GM19099 (cell line): ENCODE data around the gene TAOK1.

ENCODE experiments used
- POLR2A ChIP-seq: IDR thresholded peaks from 3 replicates; pipeline ENCODE4 v1.6.1; 2011; ENCODE audit warnings: low read depth; ENCODE audit not compliant: insufficient read length; ENCODE audit errors: extremely low read depth

The TAOK1 gene

DNA sequence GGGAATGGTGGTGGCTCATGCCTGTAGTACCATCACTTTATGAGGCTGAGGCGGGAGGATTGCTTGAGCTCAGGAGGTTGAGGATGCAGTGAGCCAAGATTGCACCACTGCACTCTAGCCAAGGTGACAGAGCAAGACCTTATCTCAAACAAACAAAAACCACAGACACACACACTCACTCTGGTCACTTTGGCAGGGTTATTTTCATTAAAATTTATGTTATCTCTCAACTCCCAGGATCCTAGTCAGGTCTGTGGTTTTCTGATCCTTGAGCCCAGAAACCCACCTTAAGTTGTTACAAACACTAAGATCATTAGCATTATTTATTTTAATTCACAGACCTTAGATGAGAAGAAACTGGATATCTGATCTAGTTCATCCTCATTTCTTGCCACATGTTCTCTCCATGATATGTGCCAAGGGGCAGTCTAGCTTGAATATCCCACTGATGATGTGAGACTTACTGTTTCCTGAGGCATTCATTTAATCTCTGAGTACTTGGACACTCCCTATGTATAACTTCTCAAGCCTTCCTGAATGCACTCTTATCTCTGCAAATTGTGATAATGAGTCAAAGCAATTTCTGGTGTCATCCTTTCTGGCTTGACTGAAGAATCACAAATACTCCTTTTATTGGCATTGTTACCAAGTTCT lies 167.0 kb downstream of the TAOK1 start:
- no peak for TF ChIP-seq POLR2A

DNA sequence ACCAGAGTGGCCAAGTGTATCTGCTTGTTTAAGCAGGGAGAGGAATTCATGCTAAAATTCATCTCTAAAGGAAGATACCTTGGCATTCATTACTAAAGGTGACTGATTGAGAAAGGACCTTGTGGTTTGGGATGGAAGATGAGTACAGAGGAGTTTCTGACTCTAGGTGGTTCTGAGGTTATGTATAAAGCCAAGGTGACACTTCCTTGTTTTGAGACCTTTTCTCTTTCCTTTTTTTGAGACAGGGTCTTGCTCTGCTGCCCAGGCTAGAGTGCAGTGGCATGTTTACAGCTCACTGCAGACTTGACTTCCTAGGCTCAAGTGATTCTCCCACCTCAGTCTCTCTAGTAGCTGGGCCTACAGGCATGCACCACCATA lies 167.6 kb downstream of the TAOK1 start:
- no peak for TF ChIP-seq POLR2A

DNA sequence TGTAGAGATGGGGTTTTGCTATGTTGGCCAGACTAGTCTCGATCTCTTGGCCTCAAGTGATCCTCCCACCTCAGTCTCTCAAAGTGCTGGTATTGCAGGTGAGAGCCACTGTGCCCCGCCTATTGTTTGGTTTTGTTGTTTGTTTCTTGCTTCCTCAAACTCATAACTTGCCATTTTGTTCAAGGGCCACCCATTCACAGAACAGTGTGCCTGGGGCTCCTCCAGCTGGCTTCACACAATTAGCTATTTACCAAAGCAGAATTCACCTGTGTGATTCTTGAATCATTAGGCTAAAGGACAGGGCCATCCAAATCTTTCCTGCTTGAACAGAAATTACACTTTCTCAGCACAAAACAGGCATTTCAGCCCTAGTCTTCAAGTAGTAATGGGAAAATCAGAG lies 169.5 kb downstream of the TAOK1 start:
- TF ChIP-seq POLR2A: no peak

- TF ChIP-seq POLR2A: no peak
Observed at GRCh38 chr17:29560316-29560715, 170.2 kb downstream of the TAOK1 start.

DNA sequence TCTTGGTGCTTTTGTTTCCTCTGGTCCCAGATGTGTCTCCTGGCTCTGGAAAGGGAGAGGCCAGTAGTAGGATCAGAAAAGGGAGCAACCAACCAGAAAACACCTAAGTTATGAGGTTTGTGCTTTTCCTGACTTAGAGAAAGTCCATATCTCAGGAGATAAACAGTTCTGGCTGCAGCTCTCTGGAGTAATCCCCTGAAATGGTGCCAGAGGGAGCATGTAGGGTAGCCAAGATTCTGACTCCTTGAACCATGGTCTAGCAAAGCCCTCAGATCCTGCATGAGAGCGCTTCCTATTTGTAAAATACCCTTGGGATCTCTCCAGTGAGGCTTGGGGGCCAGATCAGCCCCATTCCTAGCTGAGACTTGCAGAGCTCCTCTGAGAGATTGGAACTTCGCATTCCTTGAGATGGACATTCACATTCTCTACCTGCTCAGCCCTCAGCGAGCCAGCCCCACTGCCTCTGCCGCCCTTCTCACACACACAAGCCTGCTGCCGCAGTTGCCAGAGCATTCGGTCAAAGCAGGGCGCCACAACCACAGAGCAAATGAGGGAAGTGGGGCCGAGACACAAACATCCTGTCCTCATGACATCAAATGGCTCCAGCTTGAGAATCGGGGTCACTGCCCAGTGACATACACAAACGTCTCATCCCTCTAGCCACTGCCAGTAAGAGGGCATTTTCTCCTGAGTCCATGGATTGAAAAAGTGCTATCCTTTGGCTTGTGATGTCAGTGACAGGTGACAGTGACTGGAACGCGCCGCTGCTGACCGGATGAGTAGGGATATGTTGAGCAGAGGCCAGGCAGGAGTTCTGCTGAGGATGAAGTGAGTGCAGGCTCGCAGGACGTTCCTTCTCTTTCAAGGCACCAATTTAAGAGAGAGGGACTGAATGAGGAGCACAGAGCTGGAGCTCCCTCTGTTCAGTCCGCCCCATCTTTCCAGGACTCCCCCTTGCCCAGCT lies 171.7 kb downstream of the TAOK1 start:
- no peak for TF ChIP-seq POLR2A

- no peak for TF ChIP-seq POLR2A
Observed at GRCh38 chr17:29562615-29563014, 172.5 kb downstream of the TAOK1 start.

- no peak for TF ChIP-seq POLR2A
Observed at GRCh38 chr17:29563816-29564215, 173.7 kb downstream of the TAOK1 start.

DNA sequence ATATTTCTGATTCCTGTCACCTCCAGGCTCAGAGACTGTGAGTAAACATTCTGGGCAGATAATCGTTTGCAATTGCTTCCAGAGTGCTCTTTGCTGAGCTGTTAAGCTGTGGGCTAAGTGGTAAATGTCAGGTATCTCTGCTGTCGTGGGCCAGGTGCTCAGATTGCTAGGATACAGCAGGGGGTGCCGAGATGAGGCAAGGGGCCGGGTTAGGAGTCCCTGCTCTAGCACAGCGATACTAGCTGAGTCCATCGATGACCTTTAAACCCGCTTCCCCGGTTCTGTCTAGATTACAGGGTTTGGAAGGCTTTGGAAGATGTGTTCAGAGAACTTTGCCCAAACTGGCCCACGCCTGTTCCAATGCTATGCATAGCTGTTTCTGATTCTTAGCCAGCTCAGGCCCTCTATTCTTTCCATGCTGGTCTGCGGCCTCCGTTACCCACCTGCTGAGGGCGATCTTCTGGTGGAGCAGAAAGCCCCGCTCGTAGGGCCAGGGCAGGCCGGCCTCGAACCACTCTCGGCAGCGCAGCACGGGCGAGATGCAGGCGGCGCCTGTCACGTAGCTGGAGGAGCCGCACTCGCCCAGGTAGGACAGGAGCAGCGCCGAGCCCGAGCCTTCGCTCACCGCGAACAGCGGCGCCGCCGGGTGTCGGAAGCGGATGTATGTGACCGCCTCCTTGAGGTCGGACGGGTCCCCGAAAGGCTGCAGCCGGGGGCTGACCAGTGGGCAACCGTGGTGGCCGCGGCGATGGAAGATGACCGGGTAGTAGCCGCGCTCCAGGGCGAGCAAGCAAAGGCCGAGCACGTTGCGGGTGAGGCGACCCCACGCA lies 175.7 kb downstream of the TAOK1 start:
- TF ChIP-seq POLR2A: peak; percentile 21

GRCh38 chr17:29566473-29567303 lies 176.5 kb downstream of the TAOK1 start, which contains the start of gene ABHD15:
Gene ABHD15, minus strand, starts transcription at chr17:29567037. Its CDS starts 71 bp downstream, at chr17:29566966.
- TF ChIP-seq POLR2A: no peak

DNA sequence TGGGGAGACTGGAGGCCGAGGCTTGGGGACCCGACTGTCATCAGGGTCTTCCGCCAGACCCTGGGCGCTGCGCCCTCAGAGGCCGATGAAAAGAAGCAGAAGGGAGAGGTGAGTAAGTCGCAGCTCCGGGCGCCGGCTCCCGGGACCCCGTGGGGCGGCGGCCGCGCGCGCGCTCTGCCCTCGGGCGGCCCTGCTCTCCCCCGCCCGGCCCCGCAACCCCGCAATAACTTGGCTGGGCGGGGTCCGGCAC lies 177.1 kb downstream of the TAOK1 start:
- no peak for TF ChIP-seq POLR2A

DNA sequence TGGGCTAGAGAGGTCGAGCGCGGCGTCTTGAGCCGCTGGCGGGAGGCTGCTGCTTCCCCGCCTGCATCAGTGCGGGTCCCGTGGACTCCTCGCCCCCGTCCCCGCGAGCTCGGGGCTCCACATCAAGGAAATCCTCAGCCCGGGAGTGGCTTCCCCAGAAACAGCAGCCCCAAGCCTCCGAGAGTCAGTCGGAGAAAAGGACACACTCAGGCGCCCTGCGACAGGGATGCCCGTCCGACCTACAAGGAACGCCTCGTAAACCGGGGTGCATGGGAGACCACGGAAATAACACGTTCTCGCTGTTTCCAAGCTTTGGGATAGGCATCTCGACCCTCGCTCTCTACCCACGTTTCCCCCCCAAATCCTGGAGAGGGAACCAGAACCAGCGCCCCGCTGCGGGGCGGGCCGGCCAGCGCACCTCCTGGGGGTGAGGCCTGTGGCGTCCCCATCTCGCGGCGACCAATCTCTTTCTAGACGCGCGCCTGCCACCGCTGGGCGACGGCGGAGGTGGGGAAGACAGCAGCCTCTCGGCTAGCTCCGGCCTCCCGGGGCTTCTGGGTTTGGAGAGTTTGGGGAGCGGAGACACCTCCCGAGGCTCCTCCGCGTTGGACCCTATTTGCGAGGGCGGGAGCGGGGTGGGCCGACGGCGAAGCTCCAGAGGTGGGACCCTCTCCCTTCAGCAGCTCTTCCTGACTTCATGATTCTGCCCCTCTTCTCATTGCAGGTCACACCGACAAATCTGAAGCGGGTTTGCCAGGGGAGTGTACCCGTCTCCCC lies 177.6 kb downstream of the TAOK1 start:
- peak; percentile 20 for TF ChIP-seq POLR2A

DNA sequence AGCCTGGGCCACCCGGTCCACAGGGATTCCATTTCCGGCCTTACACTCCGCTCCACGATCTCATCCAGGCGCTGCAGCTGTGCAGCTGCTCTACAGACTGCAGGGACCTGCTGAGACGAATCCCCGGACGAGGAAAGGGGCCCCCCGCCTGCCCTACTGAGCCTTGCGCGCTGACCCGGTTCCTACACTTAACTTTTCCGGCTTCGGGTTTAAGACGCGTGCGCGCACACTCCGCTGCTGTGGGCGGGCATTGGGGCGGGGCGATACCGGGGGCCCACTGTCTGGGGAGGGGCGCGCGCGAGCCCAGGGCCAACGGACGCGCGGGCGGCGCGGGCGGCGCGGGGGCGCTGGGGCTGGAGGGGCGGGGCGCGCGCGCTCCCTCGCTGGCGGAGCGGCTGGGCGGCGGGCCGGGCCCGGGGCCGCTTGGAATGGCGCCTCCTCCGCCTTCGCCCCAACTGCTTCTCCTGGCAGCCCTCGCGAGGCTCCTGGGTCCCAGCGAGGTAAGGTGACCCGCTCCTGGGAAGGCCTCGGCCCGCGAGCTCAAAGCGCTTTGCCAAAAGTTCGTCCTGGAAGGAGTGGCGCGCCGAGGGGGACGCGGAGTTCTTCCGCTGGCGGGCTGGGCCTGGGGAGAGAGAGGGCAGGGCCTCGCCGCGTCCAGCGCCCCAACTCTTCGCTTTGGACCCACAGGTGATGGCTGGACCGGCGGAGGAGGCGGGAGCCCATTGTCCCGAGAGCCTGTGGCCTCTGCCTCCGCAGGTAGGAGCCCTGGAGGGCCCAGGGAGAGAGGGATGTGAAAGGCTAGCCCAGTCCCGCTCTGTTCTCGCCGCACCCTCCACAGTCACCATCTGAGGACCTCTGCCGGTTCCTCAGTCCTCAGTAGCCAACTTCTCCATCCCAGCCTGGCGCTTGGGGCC lies 178.4 kb downstream of the TAOK1 start, which contains the start of gene TP53I13:
TSS of gene TP53I13 (plus strand) at position 371 of the 914 bp plus-strand sequence. CDS start at position 429, 58 bp downstream.
- TF ChIP-seq POLR2A: peak; percentile 80
